Upper lobe of left lung (tissue), 6 donors: ENCODE data around the gene PIK3CD. TPM values are rescaled to one million over a fixed set of nuclear protein-coding genes. Genes with fewer than 3 reads are reported as not detected.

Source experiments
- ATAC-seq, 2 donors: fragments of 200-7000 bp; cut with Tn5 transposase; one replicate each; pipeline ENCODE4 v1.9.1; 2022; ENCODE audit warnings: mild to moderate bottlenecking in 2 of 2, moderate library complexity in 2 of 2; ENCODE audit not compliant: low FRiP score in 2 of 2
- DNase-seq, 2 donors: peaks; one replicate each; pipeline ENCODE4 v3.0.0-alpha.2; 2019 to 2020
- H3K27ac ChIP-seq, 4 donors: fragments of 200-600 bp; sonication (generic); one replicate each; pipeline ENCODE4 v1.5.1; 2016 to 2019
- H3K27me3 ChIP-seq, 4 donors: fragments of 200-600 bp; sonication (generic); one replicate each; pipeline ENCODE4 v1.5.1; 2017 to 2019
- H3K36me3 ChIP-seq, 4 donors: fragments of 200-600 bp; sonication (generic); one replicate each; pipeline ENCODE4 v1.5.1; 2016 to 2019
- H3K4me1 ChIP-seq, 4 donors: fragments of 200-600 bp; sonication (generic); one replicate each; pipeline ENCODE4 v1.5.1; 2018 to 2019
- H3K4me3 ChIP-seq, 4 donors: fragments of 200-600 bp; sonication (generic); one replicate each; pipeline ENCODE4 v1.5.1; 2017 to 2019; ENCODE audit warnings: mild to moderate bottlenecking in 2 of 4, moderate library complexity in 1 of 4
- H3K9me3 ChIP-seq, 4 donors: fragments of 200-600 bp; sonication (generic); one replicate each; pipeline ENCODE4 v1.5.1; 2018 to 2019
- EP300 ChIP-seq, 4 donors: sonication (generic); formaldehyde crosslinking; IDR thresholded peaks; one replicate each; pipeline ENCODE4 v1.5.1; 2017; ENCODE audit warnings: antibody characterized with exemption in 4 of 4, control low read depth in 2 of 4
- POLR2A ChIP-seq, 4 donors: fragments of 450-650 bp; IDR thresholded peaks; one replicate each; pipeline ENCODE4 v1.5.1; 2016 to 2017; ENCODE audit warnings: antibody characterized with exemption in 4 of 4, mild to moderate bottlenecking in 2 of 4
- POLR2AphosphoS5 ChIP-seq, 2 donors: sonication (generic); formaldehyde crosslinking; IDR thresholded peaks; one replicate each; pipeline ENCODE4 v1.5.1; 2017; ENCODE audit warnings: antibody characterized with exemption in 2 of 2
- WGBS, 2 donors: methylation state at CpG; one replicate each; pipeline ENCODE4 v1.1.5; 2017 to 2018; 5-methylcytosine and 5-hydroxymethylcytosine counted together
- total RNA-seq, 6 donors: library from RNA; depleted of rRNA in 4 of 6; stranded (reverse); fragments of >200 nt in 4 of 6; gene quantifications; one replicate each; pipeline versions ENCODE4 v1.1.0 to v1.2.1, GENCODE V29; 2016 to 2021
- TF ChIP-seq, protein P1 (sequence below), 6 experiments: fragments of 450-650 bp in 4 of 6; fragments of 200-600 bp in 2 of 6; sonication (generic) in 2 of 6; IDR thresholded peaks; one replicate each; pipeline ENCODE4 v1.5.1; 2016 to 2019; ENCODE audit warnings: antibody characterized with exemption in 6 of 6
- donor health status: DM: no; HTN: no; CAD: no; lungs with moderate emphysema.
- donor health status: DM: no; HTN: yes; CAD: no; lungs with severe emphysema.

The PIK3CD gene
- total RNA-seq, 6 donors from 2014 or later, result 19.0 to 56.6 (median 24.2) TPM

DNA sequence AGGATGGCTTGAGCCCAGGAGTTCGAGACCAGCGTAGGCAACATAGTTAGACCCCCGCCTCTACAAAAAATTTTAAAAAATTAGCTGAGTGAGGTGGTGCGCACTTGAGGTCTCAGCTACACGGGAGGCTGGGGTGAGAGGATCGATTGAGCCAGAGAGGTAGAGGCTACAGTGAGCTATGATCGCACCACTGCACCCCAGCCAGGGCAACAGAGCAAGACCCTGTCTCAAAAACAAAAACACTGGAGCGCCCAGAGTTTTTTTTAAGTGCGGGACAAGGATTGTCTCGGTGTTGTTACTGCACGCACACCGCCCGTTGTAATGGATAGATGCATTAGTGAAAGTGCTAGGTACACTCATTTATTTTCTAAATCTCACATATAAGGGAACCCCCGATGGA is 37.1 kb downstream of the PIK3CD start:
- H3K36me3 ChIP-seq, result no peaks in the 10 kb centered on the region
- DNase-seq (no peak), ATAC-seq (no peak)
- WGBS, 2 donors, result 61 to 63% methylated on average over 14 of the region's 14 CpGs
- no peaks in the 10 kb centered on the region for H3K9me3 ChIP-seq
- no peaks in the 10 kb centered on the region for H3K27me3 ChIP-seq
- H3K4me3 ChIP-seq, result peak overlapping the region; percentile 55 to 92 (median 84)
- peak overlapping the region in 1 of 4 donors; percentile 81 for H3K27ac ChIP-seq
- peaks cover 22 to 38% (median 38%) of the 10 kb centered on the region in 4 donors for H3K4me1 ChIP-seq
- no peak for TF ChIP-seq POLR2AphosphoS5 (IDR thresholded peaks at IDR 0.05)
- TF ChIP-seq, protein P1, sequence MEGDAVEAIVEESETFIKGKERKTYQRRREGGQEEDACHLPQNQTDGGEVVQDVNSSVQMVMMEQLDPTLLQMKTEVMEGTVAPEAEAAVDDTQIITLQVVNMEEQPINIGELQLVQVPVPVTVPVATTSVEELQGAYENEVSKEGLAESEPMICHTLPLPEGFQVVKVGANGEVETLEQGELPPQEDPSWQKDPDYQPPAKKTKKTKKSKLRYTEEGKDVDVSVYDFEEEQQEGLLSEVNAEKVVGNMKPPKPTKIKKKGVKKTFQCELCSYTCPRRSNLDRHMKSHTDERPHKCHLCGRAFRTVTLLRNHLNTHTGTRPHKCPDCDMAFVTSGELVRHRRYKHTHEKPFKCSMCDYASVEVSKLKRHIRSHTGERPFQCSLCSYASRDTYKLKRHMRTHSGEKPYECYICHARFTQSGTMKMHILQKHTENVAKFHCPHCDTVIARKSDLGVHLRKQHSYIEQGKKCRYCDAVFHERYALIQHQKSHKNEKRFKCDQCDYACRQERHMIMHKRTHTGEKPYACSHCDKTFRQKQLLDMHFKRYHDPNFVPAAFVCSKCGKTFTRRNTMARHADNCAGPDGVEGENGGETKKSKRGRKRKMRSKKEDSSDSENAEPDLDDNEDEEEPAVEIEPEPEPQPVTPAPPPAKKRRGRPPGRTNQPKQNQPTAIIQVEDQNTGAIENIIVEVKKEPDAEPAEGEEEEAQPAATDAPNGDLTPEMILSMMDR (IDR thresholded peaks at IDR 0.05), result no peak
- no peak for TF ChIP-seq POLR2A (IDR thresholded peaks at IDR 0.05)
- TF ChIP-seq EP300 (IDR thresholded peaks at IDR 0.05), result no peak

DNA sequence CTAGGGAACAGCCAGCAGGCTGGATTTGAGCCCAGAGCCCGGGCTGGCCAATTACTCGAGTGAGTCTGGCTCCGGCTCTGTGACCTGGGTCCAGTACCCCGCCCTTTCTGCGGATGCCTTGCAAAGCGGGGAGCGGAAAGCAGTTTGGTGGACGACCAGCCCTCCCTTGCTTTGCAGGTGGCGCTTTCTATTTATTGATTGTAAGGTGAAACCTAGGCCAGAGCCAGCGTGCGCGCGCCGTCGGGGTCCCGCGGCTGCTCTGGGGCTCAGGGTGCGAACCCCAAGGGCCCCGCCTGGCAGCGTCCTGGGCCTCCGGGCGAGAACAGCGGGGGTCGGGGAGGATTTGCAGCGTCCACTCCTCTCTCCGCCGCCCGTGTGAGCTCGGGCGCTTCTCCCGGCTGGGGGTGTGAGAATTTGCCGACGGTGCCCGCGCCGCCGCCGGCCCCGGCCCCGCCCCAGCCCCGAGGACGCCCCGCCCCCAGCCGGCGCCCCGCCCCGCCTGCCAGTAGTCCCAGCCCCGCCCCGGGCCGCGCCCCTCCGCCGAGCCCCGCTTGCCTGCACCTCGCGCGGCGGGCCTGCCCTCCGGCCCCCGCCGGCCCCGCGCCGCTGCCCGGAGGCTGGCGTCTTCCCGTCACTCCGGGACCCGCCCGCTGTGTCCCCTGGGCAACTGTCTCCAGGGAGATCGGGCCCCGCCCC is 37.6 kb downstream of the PIK3CD start:
- Histone ChIP-seq H3K27me3 (no peaks in the 10 kb centered on the region), H3K27ac (peak overlapping the region; percentile 21 to 81 (median 44)), H3K9me3 (no peaks in the 10 kb centered on the region), H3K36me3 (no peaks in the 10 kb centered on the region), H3K4me1 (peaks cover 22 to 38% (median 38%) of the 10 kb centered on the region in 4 donors), H3K4me3 (peak overlapping the region; percentile 55 to 92 (median 84))
- TF ChIP-seq POLR2AphosphoS5 (IDR thresholded peaks at IDR 0.05) (no peak), POLR2A (IDR thresholded peaks at IDR 0.05) (no peak)
- TF ChIP-seq, protein P1 (IDR thresholded peaks at IDR 0.05), result peak in 1 of 6 experiments; percentile 12
- ATAC-seq (peak; percentile 91 to 93), DNase-seq (peak; percentile 92 to 98)
- 3 to 16% methylated on average over 11 to 14 of the region's 72 CpGs for WGBS, 2 donors

DNA sequence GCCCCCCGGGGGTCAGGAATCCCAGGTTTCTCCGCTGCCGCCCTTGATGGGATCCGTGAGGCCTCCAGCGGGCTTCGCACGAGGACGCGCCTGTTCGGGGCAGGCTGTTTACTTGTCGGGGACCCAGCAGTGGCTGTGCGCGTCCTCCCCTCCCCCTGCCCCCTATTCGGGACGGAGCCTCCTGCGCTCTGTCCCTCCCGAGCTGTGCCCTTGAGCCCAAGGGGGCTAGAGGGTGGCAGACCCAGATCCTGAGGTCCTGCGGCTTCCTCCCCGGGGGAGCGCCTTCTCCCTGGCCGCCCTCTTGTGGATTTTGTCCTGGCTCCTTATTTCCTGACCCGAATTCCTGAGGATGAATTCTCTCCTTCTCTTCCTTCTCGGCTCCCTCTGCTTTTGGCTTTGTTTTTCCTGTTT is 38.4 kb downstream of the PIK3CD start:
- Histone ChIP-seq H3K36me3 (no peaks in the 10 kb centered on the region), H3K4me3 (peak overlapping the region; percentile 43 to 92 (median 84)), H3K4me1 (peaks cover 22 to 38% (median 38%) of the 10 kb centered on the region in 4 donors), H3K9me3 (no peaks in the 10 kb centered on the region), H3K27me3 (no peaks in the 10 kb centered on the region), H3K27ac (peak overlapping the region; percentile 21 to 81 (median 44))
- ATAC-seq (peak; percentile 21 to 31), DNase-seq (peak in 1 of 2 donors; percentile 82)
- TF ChIP-seq, protein P1 (IDR thresholded peaks at IDR 0.05), result no peak
- TF ChIP-seq POLR2A (IDR thresholded peaks at IDR 0.05) (no peak), POLR2AphosphoS5 (IDR thresholded peaks at IDR 0.05) (no peak), EP300 (IDR thresholded peaks at IDR 0.05) (no peak)
- 30 to 31% methylated on average over 9 to 23 of the region's 23 CpGs for WGBS, 2 donors

GRCh38 chr1:9690440-9691107 is 39.0 kb downstream of the PIK3CD start:
- Histone ChIP-seq H3K4me3 (peak overlapping the region in 3 of 4 donors; percentile 84 to 92 (median 85)), H3K4me1 (peaks cover 22 to 38% (median 38%) of the 10 kb centered on the region in 4 donors)
- WGBS, 2 donors, result 74 to 78% methylated on average over 12 to 14 of the region's 14 CpGs

More at GRCh38 chr1:9690440-9691107, 39.0 kb downstream of the PIK3CD start:
- TF ChIP-seq, protein P1 (IDR thresholded peaks at IDR 0.05), result no peak
- TF ChIP-seq POLR2AphosphoS5 (IDR thresholded peaks at IDR 0.05), result no peak
- no peak for TF ChIP-seq EP300 (IDR thresholded peaks at IDR 0.05)
- TF ChIP-seq POLR2A (IDR thresholded peaks at IDR 0.05), result no peak
- DNase-seq (no peak), ATAC-seq (no peak)
- Histone ChIP-seq H3K9me3 (no peaks in the 10 kb centered on the region), H3K27me3 (no peaks in the 10 kb centered on the region), H3K27ac (peak overlapping the region in 2 of 4 donors; percentile 35 to 81), H3K36me3 (no peaks in the 10 kb centered on the region)
